GM23248 (cell line): ENCODE data around the gene ULK4.
"Not testable (repeated sequence)": the region's sequence is repeated elsewhere in the genome, so short reads cannot be mapped to it uniquely, and the experiment has no call there.

Source experiments
- EZH2 ChIP-seq: fragments of 200-600 bp; sonication (generic); IDR thresholded peaks from 2 replicates; pipeline ENCODE4 v1.6.1; 2018; ENCODE audit warnings: antibody characterized with exemption, mild to moderate bottlenecking; ENCODE audit not compliant: insufficient read depth, poor library complexity, severe bottlenecking
- EZH2phosphoT487 ChIP-seq: fragments of 200-600 bp; sonication (generic); IDR thresholded peaks from 2 replicates; pipeline ENCODE4 v1.6.1; 2018; ENCODE audit warnings: antibody characterized with exemption, moderate library complexity, mild to moderate bottlenecking, low read depth; ENCODE audit not compliant: insufficient read depth

DNA sequence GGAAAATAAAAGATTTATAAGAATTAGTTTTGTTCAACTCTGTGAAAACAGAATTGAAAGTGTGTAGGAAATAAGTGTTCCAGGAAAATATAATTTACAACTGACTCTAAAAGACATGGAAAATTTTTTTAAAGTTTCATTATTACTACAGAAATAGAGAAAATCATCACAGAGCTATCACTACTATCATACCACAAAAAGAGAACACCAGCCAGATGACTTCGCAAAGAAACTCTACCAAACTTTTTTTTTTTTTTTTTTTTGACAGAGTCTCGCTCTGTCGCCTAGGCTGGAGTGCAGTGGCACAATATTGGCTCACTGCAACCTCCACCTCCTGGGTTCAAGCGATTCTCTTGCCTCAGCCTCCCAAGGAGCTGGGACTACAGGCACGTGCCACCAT is 405.7 kb downstream of the ULK4 start:
- TF ChIP-seq EZH2, EZH2phosphoT487: not testable (repeated sequence)
